HCT116 (cell line): ENCODE results near the gene TNFRSF6B. TPM values are rescaled to one million over a fixed set of nuclear protein-coding genes. Genes with fewer than 3 reads are reported as not detected.
A peak's percentile ranks its signal among the peaks of the same experiment; 100 is the strongest.

ENCODE experiments used
- ATAC-seq: fragments of 200-7000 bp; cut with Tn5 transposase; 2 replicates; pipeline ENCODE4 v1.9.1; 2020; ENCODE audit warnings: mild to moderate bottlenecking, moderate library complexity
- BruUV-seq: library from RNA; stranded (reverse); fragments of 400-500 nt; replicated peaks from 2 replicates; lab custom pipeline; 2021; lab: Mats Ljungman, UMichigan
- CTCF ChIA-PET: fragments of 300-600 bp; sonication (Branson Sonifier 250); formaldehyde crosslinking; loops from one replicate; lab custom pipeline; 2021; ENCODE audit warnings: antibody characterized with exemption; lab: Charles Lee
- POLR2A ChIA-PET: fragments of 300-600, 350-600 bp; sonication (Branson Sonifier 250); formaldehyde crosslinking; loops from one replicate; lab custom pipeline; 2021; ENCODE audit warnings: antibody characterized with exemption; lab: Charles Lee
- RAD21 ChIA-PET, 2 experiments: fragments of 300-600 bp; sonication (Branson Sonifier 250); formaldehyde crosslinking; loops; one replicate each; lab custom pipeline; 2023; ENCODE audit warnings: low total read pairs in 2 of 2; ENCODE audit not compliant: uncharacterized antibody in 2 of 2, unreplicated experiment in 2 of 2, low non-redundant PET in 1 of 2; lab: Charles Lee
- DNase-seq: peaks from one replicate; pipeline ENCODE4 v3.0.0-alpha.2; 2010; ENCODE audit warnings: low read depth, low spot score
- H2AFZ ChIP-seq: fragments of 200-600 bp; shearing (Covaris generic), sonication (generic); 2 replicates; pipeline ENCODE4 v1.6.1; 2017; ENCODE audit warnings: low read depth, mixed run types, mixed read lengths, antibody characterized with exemption, low read length; ENCODE audit not compliant: poor library complexity, severe bottlenecking
- H3K27ac ChIP-seq: 2 replicates; pipeline ENCODE4 v1.5.1; 2012; ENCODE audit warnings: low read depth, low read length
- H3K27me3 ChIP-seq: fragments of 200-600 bp; sonication (generic); 2 replicates; pipeline ENCODE4 v1.6.1; 2016; ENCODE audit warnings: mixed run types, low read length, mixed read lengths; ENCODE audit not compliant: insufficient read depth
- H3K36me3 ChIP-seq, 2 experiments: fragments of 200-500 bp in 1 of 2; fragments of 200-600 bp in 1 of 2; sonication (Bioruptor generic) in 1 of 2; sonication (generic) in 1 of 2; 2 replicates each; pipeline versions ENCODE4 v1.5.1 to v1.6.1; 2014 to 2016; ENCODE audit warnings: low read length in 2 of 2, inconsistent platforms in 1 of 2, mixed read lengths in 1 of 2, mixed run types in 1 of 2; ENCODE audit not compliant: insufficient read depth in 2 of 2, control insufficient read depth in 1 of 2
- H3K4me1 ChIP-seq, 2 experiments: fragments of 200-600 bp in 1 of 2; sonication (generic) in 1 of 2; 2 replicates each; pipeline versions ENCODE4 v1.5.1 to v1.6.1; 2012 to 2017; ENCODE audit warnings: low read length in 2 of 2, inconsistent platforms in 1 of 2, mild to moderate bottlenecking in 1 of 2, mixed read lengths in 1 of 2, mixed run types in 1 of 2, moderate library complexity in 1 of 2; ENCODE audit not compliant: insufficient read depth in 2 of 2, control insufficient read depth in 1 of 2
- H3K4me2 ChIP-seq: fragments of 200-600 bp; sonication (generic); 2 replicates; pipeline ENCODE4 v1.6.1; 2017; ENCODE audit warnings: mixed run types, low read length, mixed read lengths
- H3K4me3 ChIP-seq, 2 experiments: fragments of 200-600 bp in 1 of 2; sonication (generic) in 1 of 2; replicated peaks in 1 of 2; 2 replicates each; pipeline ENCODE4 v1.5.1; 2011 to 2016; ENCODE audit warnings: low read length in 2 of 2, control low read depth in 1 of 2, low read depth in 1 of 2, mild to moderate bottlenecking in 1 of 2, mixed read lengths in 1 of 2, mixed run types in 1 of 2
- H3K79me2 ChIP-seq: fragments of 200-600 bp; sonication (generic); 2 replicates; pipeline ENCODE4 v1.6.1; 2017; ENCODE audit warnings: mild to moderate bottlenecking, mixed run types, low read length, moderate library complexity, mixed read lengths; ENCODE audit not compliant: insufficient read depth
- H3K9ac ChIP-seq: fragments of 200-600 bp; sonication (generic); 2 replicates; pipeline ENCODE4 v1.6.1; 2016; ENCODE audit warnings: low read length, mixed read lengths
- H3K9me2 ChIP-seq: fragments of 200-600 bp; sonication (generic), shearing (Covaris generic); 2 replicates; pipeline ENCODE4 v1.6.1; 2017; ENCODE audit warnings: mixed run types, mild to moderate bottlenecking, moderate library complexity; ENCODE audit not compliant: insufficient read depth
- H3K9me3 ChIP-seq, 2 experiments: fragments of 200-500 bp in 1 of 2; fragments of 200-600 bp in 1 of 2; sonication (Bioruptor generic) in 1 of 2; sonication (generic) in 1 of 2; 2 replicates each; pipeline ENCODE4 v1.6.1; 2014 to 2017; ENCODE audit warnings: low read length in 2 of 2, mixed read lengths in 2 of 2, inconsistent platforms in 1 of 2, low read depth in 1 of 2, mild to moderate bottlenecking in 1 of 2, mixed run types in 1 of 2, moderate library complexity in 1 of 2; ENCODE audit not compliant: control insufficient read depth in 1 of 2, insufficient read depth in 1 of 2
- H4K20me1 ChIP-seq: fragments of 200-600 bp; sonication (generic), shearing (Covaris generic); 2 replicates; pipeline ENCODE4 v1.6.1; 2017; ENCODE audit warnings: mixed run types, mild to moderate bottlenecking, moderate library complexity; ENCODE audit not compliant: insufficient read depth
- EZH2 ChIP-seq: fragments of 200-600 bp; sonication (generic); IDR thresholded peaks from 2 replicates; pipeline ENCODE4 v1.6.1; 2017; ENCODE audit warnings: antibody characterized with exemption, mixed run types
- FOSL1 ChIP-seq: IDR thresholded peaks from 2 replicates; pipeline ENCODE4 v1.6.1; 2012; ENCODE audit warnings: low read depth
- POLR2A ChIP-seq: IDR thresholded peaks from 2 replicates; pipeline ENCODE4 v1.7.0; 2011; ENCODE audit warnings: borderline replicate concordance; ENCODE audit not compliant: insufficient read depth, insufficient read length; ENCODE audit errors: extremely low read depth
- POLR2AphosphoS5 ChIP-seq: IDR thresholded peaks from 2 replicates; pipeline ENCODE4 v1.6.1; 2011; ENCODE audit warnings: mild to moderate bottlenecking, low read depth, low read length, moderate library complexity
- TCF7L2 ChIP-seq: IDR thresholded peaks from 2 replicates; pipeline ENCODE4 v1.7.0; 2011; ENCODE audit warnings: borderline replicate concordance, inconsistent platforms; ENCODE audit not compliant: insufficient read depth, insufficient read length; ENCODE audit errors: extremely low read depth
- YY1 ChIP-seq: IDR thresholded peaks from 2 replicates; pipeline ENCODE4 v1.6.1; 2011; ENCODE audit warnings: low read length, low read depth, moderate library complexity, mild to moderate bottlenecking; ENCODE audit not compliant: insufficient replicate concordance; ENCODE audit errors: extremely low read depth
- ZNF274 ChIP-seq: fragments of 200-500 bp; sonication (Bioruptor generic); IDR thresholded peaks from 2 replicates; pipeline ENCODE4 v1.6.1; 2014; ENCODE audit warnings: mild to moderate bottlenecking, low read depth, low read length, inconsistent platforms
- intact Hi-C: fragments of 100-400 bp; cut with micrococcal nuclease; formaldehyde crosslinking; loops from 2 replicates; pipeline ENCODE4 v1.10.0; 2022
- total RNA-seq: library from RNA; stranded (reverse); gene quantifications from one replicate; pipeline ENCODE4 v1.2.1, GENCODE V29; 2021; ENCODE audit not compliant: unreplicated experiment
- TF ChIP-seq, protein P1 (sequence below): IDR thresholded peaks from 2 replicates; pipeline ENCODE4 v1.6.1; 2011; ENCODE audit warnings: mild to moderate bottlenecking, low read length, moderate library complexity; ENCODE audit not compliant: insufficient replicate concordance; ENCODE audit errors: extremely low read depth
- TF ChIP-seq, protein P2 (sequence below): IDR thresholded peaks from 2 replicates; pipeline ENCODE4 v1.6.1; 2012

The TNFRSF6B gene
- total RNA-seq, 1 experiment from 2014 or later: 147 TPM

DNA sequence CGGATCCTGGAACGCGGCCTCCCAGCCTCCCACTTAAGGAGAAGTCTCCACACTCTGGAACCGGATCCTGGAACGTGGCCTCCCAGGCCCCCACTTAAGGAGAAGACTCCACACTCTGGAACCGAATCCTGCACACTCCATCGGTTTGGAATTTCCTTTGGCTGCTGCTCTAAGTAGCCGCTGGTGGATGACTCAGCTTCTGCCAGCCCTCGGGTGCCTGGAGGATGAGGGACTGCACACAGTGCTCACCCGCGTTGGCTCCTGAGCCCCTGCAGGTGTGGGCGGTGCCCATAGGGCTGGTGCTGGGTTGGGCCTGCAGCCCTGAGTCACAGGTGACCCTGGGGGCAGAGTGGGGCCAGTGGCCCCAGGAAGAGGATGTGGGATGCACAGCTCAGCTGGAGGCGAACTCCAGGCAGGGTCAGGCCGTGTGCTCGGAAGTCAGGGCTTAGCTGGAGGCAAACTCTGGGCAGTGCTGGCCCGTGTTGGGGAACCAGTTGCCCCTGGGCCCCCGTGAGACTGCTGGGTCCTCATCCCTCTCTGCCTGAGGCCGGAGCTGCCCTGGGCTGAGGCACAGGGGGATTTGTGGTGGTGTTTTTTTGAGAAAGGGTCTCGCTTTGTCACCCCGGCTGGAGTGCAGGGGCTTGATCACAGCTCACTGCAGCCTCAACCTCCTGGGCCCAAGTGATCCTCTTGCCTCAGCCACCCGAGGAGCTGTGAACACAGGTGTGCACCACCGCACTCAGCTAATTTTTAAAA, 13.9 kb upstream of the TNFRSF6B start:
- peaks cover 30% of the 10 kb centered on the region for H3K79me2 ChIP-seq
- peak overlapping the region; percentile 83 for H3K4me2 ChIP-seq
- ChIA-PET CTCF (interaction anchor here (0.5 to 1.2 kb wide), 3 partner anchors 41 to 144 kb away, joined by 3 read pairs; no protein-coding TSS in a partner anchor), POLR2A (interaction anchor here (0.6 to 2.4 kb wide), 14 partner anchors 9 to 109 kb away, joined by 3 to 28 read pairs (median 5); partner anchors contain the start of genes ARFRP1, GMEB2, HELZ2 and RTEL1), RAD21 (interaction anchor here (0.5 to 1.8 kb wide), 7 partner anchors 16 to 55 kb away, joined by 3 to 14 read pairs (median 4); partner anchors contain the start of gene RTEL1 (in 2 of the 2))
- H3K27ac ChIP-seq: peak overlapping the region; percentile 100
- peak overlapping the region; percentile 69 for H3K9ac ChIP-seq
- no peak overlapping the region for H2AFZ ChIP-seq
- H3K9me3 ChIP-seq: no peaks in the 10 kb centered on the region
- DNase-seq: peak; percentile 97
- H3K4me3 ChIP-seq: peak overlapping the region; percentile 24 to 51
- BruUV-seq: no TSS peak
- peaks cover 0 to 10% of the 10 kb centered on the region in 2 experiments; a peak in 1 of 4 replicates for H3K36me3 ChIP-seq
- no peaks in the 10 kb centered on the region for H3K27me3 ChIP-seq
- no peaks in the 10 kb centered on the region for H3K9me2 ChIP-seq
- ATAC-seq: peak; percentile 91
- no peaks in the 10 kb centered on the region for H4K20me1 ChIP-seq
- H3K4me1 ChIP-seq: peaks cover 59 to 71% of the 10 kb centered on the region in 2 experiments
- peak; percentile 70 for TF ChIP-seq YY1
- TF ChIP-seq, protein P1, sequence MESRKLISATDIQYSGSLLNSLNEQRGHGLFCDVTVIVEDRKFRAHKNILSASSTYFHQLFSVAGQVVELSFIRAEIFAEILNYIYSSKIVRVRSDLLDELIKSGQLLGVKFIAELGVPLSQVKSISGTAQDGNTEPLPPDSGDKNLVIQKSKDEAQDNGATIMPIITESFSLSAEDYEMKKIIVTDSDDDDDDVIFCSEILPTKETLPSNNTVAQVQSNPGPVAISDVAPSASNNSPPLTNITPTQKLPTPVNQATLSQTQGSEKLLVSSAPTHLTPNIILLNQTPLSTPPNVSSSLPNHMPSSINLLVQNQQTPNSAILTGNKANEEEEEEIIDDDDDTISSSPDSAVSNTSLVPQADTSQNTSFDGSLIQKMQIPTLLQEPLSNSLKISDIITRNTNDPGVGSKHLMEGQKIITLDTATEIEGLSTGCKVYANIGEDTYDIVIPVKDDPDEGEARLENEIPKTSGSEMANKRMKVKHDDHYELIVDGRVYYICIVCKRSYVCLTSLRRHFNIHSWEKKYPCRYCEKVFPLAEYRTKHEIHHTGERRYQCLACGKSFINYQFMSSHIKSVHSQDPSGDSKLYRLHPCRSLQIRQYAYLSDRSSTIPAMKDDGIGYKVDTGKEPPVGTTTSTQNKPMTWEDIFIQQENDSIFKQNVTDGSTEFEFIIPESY: peak; percentile 69
- TF ChIP-seq, protein P2, sequence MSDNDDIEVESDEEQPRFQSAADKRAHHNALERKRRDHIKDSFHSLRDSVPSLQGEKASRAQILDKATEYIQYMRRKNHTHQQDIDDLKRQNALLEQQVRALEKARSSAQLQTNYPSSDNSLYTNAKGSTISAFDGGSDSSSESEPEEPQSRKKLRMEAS: no peak
- no peak for TF ChIP-seq FOSL1
- no peak for TF ChIP-seq ZNF274
- no peak for TF ChIP-seq EZH2
- peak; percentile 86 for TF ChIP-seq POLR2AphosphoS5
- peak; percentile 89 for TF ChIP-seq TCF7L2
- peak; percentile 49 for TF ChIP-seq POLR2A
- intact Hi-C loops: loop anchor here (1.0 to 5.0 kb wide), 5 partner anchors 14 to 145 kb away; partner anchors contain the start of genes GMEB2, PTK6, RTEL1 and STMN3
